ENCODE data around the gene CUEDC2. TPM values are rescaled to one million over a fixed set of nuclear protein-coding genes. Genes with fewer than 3 reads are reported as not detected.

Gene CUEDC2
- total and polyA plus RNA-seq, 10 donors: 35.3 to 59.1 (median 44.7) TPM

DNA sequence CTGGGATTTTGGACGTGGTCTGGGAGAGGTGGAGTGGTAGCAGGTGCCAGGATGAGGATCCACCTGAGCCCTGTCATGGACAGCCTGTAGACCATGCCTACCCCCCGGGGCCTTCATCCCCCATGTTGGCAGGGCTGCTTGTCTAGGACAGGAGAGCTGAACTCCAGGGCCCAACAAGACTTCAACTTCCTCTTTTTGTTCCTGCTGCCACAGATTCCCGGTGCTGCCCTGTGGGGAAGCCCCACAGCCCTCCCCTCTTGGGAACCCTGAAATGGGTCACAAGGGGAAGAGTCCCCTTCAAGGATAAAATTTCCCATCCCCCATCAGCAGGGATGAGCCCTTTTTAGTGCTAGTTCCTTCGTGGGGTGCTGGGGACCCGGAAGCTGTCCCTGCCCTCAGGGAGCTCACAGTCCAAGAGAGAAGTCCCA lies 1.3 kb upstream of the CUEDC2 start:
- Histone ChIP-seq H3K4me1 (peaks cover 18 to 63% (median 52%) of the 10 kb centered on the region in 6 donors), H3K4me3 (no peak overlapping the region), H3K27me3 (replicated peaks in 1 of 7) (peaks cover 0 to 9% (median 0%) of the 10 kb centered on the region in 7 donors), H3K9me3 (no peaks in the 10 kb centered on the region), H3K27ac (peak overlapping the region in 6 of 8 donors; percentile 2 to 93 (median 79)), H3K36me3 (no peaks in the 10 kb centered on the region)
- no peak for DNase-seq
- 30 to 42% (median 42%) methylated on average over 5 of the region's 5 CpGs for WGBS, 5 donors
- TF ChIP-seq POLR2A (IDR thresholded peaks at IDR 0.05): no peak
- TF ChIP-seq, protein P1, sequence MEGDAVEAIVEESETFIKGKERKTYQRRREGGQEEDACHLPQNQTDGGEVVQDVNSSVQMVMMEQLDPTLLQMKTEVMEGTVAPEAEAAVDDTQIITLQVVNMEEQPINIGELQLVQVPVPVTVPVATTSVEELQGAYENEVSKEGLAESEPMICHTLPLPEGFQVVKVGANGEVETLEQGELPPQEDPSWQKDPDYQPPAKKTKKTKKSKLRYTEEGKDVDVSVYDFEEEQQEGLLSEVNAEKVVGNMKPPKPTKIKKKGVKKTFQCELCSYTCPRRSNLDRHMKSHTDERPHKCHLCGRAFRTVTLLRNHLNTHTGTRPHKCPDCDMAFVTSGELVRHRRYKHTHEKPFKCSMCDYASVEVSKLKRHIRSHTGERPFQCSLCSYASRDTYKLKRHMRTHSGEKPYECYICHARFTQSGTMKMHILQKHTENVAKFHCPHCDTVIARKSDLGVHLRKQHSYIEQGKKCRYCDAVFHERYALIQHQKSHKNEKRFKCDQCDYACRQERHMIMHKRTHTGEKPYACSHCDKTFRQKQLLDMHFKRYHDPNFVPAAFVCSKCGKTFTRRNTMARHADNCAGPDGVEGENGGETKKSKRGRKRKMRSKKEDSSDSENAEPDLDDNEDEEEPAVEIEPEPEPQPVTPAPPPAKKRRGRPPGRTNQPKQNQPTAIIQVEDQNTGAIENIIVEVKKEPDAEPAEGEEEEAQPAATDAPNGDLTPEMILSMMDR (IDR thresholded peaks at IDR 0.05 in 8 of 11, conservative IDR thresholded peaks at IDR 0.05 in 3 of 11): no peak
- no peak for TF ChIP-seq POLR2AphosphoS5 (IDR thresholded peaks at IDR 0.05)
- intact Hi-C loops (cut with DNase I; ENCODE audit: low total_unique reads): no loop called here

GRCh38 chr10:102431452-102432124 lies 786 bp downstream of the CUEDC2 start:
- H3K27ac ChIP-seq: peak overlapping the region in 6 of 8 donors; percentile 78 to 93 (median 84)
- peaks cover 0 to 9% (median 0%) of the 10 kb centered on the region in 7 donors for H3K27me3 ChIP-seq (replicated peaks in 1 of 7)
- DNase-seq: no peak
- H3K9me3 ChIP-seq: no peaks in the 10 kb centered on the region
- no peaks in the 10 kb centered on the region for H3K36me3 ChIP-seq
- peak overlapping the region; percentile 73 to 97 (median 84) for H3K4me3 ChIP-seq
- H3K4me1 ChIP-seq: peaks cover 18 to 58% (median 52%) of the 10 kb centered on the region in 6 donors
- 14 to 23% (median 22%) methylated on average over 4 of the region's 4 CpGs for WGBS, 5 donors
- no peak for TF ChIP-seq POLR2A (IDR thresholded peaks at IDR 0.05)
- TF ChIP-seq, protein P1 (IDR thresholded peaks at IDR 0.05 in 8 of 11, conservative IDR thresholded peaks at IDR 0.05 in 3 of 11): no peak
- no peak for TF ChIP-seq POLR2AphosphoS5 (IDR thresholded peaks at IDR 0.05)
- intact Hi-C loops (cut with DNase I; ENCODE audit: low total_unique reads): no loop called here

DNA sequence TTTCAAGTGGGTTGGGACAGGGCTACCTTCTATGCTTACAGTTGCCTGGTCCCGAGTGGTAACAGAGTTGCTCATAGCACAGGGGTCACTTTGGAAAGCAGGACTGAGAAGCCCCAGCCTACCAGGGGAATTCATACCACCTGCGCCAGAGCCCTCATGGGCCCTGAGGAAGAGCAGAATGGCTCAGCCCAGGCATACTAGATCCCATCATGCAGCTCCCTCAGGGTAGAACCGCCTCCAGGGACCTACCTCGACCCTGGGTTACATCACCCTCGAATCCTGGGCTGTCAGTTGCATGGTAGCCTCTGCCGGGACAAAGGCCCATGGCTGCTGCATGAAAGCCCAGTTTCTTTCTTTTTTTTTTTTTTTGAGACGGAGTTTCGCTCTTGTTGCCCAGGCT lies 2.9 kb downstream of the CUEDC2 start:
- Histone ChIP-seq H3K36me3 (peaks cover 0 to 8% (median 4%) of the 10 kb centered on the region in 6 donors), H3K27ac (no peak overlapping the region), H3K4me1 (peaks cover 18 to 36% (median 32%) of the 10 kb centered on the region in 6 donors), H3K4me3 (no peak overlapping the region), H3K9me3 (no peaks in the 10 kb centered on the region), H3K27me3 (replicated peaks in 1 of 7) (peaks cover 0 to 7% (median 0%) of the 10 kb centered on the region in 7 donors)
- intact Hi-C loops (cut with DNase I; ENCODE audit: low total_unique reads): no loop called here
- WGBS, 5 donors: 88 to 94% (median 91%) methylated on average over 6 to 8 of the region's 8 CpGs
- DNase-seq: no peak
- TF ChIP-seq POLR2A (IDR thresholded peaks at IDR 0.05): no peak
- TF ChIP-seq, protein P1 (IDR thresholded peaks at IDR 0.05 in 8 of 11, conservative IDR thresholded peaks at IDR 0.05 in 3 of 11): no peak
- TF ChIP-seq POLR2AphosphoS5 (IDR thresholded peaks at IDR 0.05): no peak

- Histone ChIP-seq H3K4me1 (peaks cover 17 to 34% (median 31%) of the 10 kb centered on the region in 6 donors), H3K27ac (no peak overlapping the region), H3K4me3 (no peak overlapping the region), H3K36me3 (peaks cover 0 to 26% (median 17%) of the 10 kb centered on the region in 6 donors), H3K9me3 (no peaks in the 10 kb centered on the region), H3K27me3 (replicated peaks in 1 of 7) (no peaks in the 10 kb centered on the region)
- no peak for DNase-seq
- intact Hi-C loops (cut with DNase I; ENCODE audit: low total_unique reads): no loop called here
- TF ChIP-seq POLR2AphosphoS5 (IDR thresholded peaks at IDR 0.05) (no peak), POLR2A (IDR thresholded peaks at IDR 0.05) (no peak)
- TF ChIP-seq, protein P1 (IDR thresholded peaks at IDR 0.05 in 8 of 11, conservative IDR thresholded peaks at IDR 0.05 in 3 of 11): no peak
- WGBS, 5 donors: 87 to 95% (median 92%) methylated on average over 7 of the region's 7 CpGs
Observed at GRCh38 chr10:102426803-102427287, 5.5 kb downstream of the CUEDC2 start.

Data from spleen (tissue), 11 donors.